H9 (cell line): ENCODE measurements around the gene GJA10. TPM values are rescaled to one million over a fixed set of nuclear protein-coding genes. Genes with fewer than 3 reads are reported as not detected.

Experiments
- DNase-seq: peaks from one replicate; pipeline ENCODE4 v3.0.0-alpha.2; 2017
- H2AFZ ChIP-seq: one replicate; pipeline ENCODE4 v1.6.1; 2013; ENCODE audit warnings: mild to moderate bottlenecking, low read length, control low read depth, moderate library complexity
- H2AK5ac ChIP-seq: 2 replicates; pipeline ENCODE4 v1.6.1; 2013; ENCODE audit warnings: low read length, control low read depth, mixed read lengths; ENCODE audit not compliant: insufficient read length
- H2BK120ac ChIP-seq: one replicate; pipeline ENCODE4 v1.6.1; 2013; ENCODE audit warnings: low read depth, mild to moderate bottlenecking, low read length, control low read depth, inconsistent platforms; ENCODE audit not compliant: poor library complexity, severe bottlenecking
- H2BK12ac ChIP-seq: 2 replicates; pipeline ENCODE4 v1.6.1; 2013; ENCODE audit warnings: low read length, control low read depth, mixed read lengths, low read depth; ENCODE audit not compliant: insufficient read length
- H2BK15ac ChIP-seq: 2 replicates; pipeline ENCODE4 v1.6.1; 2013; ENCODE audit warnings: low read depth, low read length, control low read depth
- H2BK20ac ChIP-seq: one replicate; pipeline ENCODE4 v1.6.1; 2013; ENCODE audit warnings: low read depth, mild to moderate bottlenecking, low read length, control low read depth, inconsistent platforms; ENCODE audit not compliant: poor library complexity, severe bottlenecking
- H2BK5ac ChIP-seq: 2 replicates; pipeline ENCODE4 v1.6.1; 2013; ENCODE audit warnings: low read length, control low read depth, mixed read lengths; ENCODE audit not compliant: insufficient read length
- H3K14ac ChIP-seq: 2 replicates; pipeline ENCODE4 v1.6.1; 2013; ENCODE audit warnings: low read length, control low read depth; ENCODE audit not compliant: insufficient read depth
- H3K18ac ChIP-seq: 2 replicates; pipeline ENCODE4 v1.6.1; 2013; ENCODE audit warnings: low read depth, mild to moderate bottlenecking, mixed read lengths, low read length, control low read depth; ENCODE audit not compliant: insufficient read length
- H3K23ac ChIP-seq: 2 replicates; pipeline ENCODE4 v1.6.1; 2013; ENCODE audit warnings: low read length, control low read depth, mixed read lengths, low read depth; ENCODE audit not compliant: insufficient read length
- H3K23me2 ChIP-seq: 2 replicates; pipeline ENCODE4 v1.6.1; 2013; ENCODE audit warnings: low read depth, mild to moderate bottlenecking, mixed read lengths, low read length, control low read depth; ENCODE audit not compliant: insufficient read length, poor library complexity, severe bottlenecking
- H3K27ac ChIP-seq: 2 replicates; pipeline ENCODE4 v1.5.1; 2013; ENCODE audit warnings: low read length, control low read depth, mixed read lengths, low read depth; ENCODE audit not compliant: insufficient read length
- H3K27me3 ChIP-seq: 2 replicates; pipeline ENCODE4 v1.6.1; 2013; ENCODE audit warnings: low read length, control low read depth, inconsistent platforms; ENCODE audit not compliant: insufficient read depth
- H3K4ac ChIP-seq: 2 replicates; pipeline ENCODE4 v1.6.1; 2013; ENCODE audit warnings: low read depth, mild to moderate bottlenecking, control low read depth, inconsistent platforms, low read length, moderate library complexity
- H3K4me1 ChIP-seq: 2 replicates; pipeline ENCODE4 v1.6.1; 2013; ENCODE audit warnings: low read length, control low read depth, inconsistent platforms; ENCODE audit not compliant: insufficient read depth
- H3K4me2 ChIP-seq: 2 replicates; pipeline ENCODE4 v1.6.1; 2013; ENCODE audit warnings: low read length, control low read depth, mixed read lengths; ENCODE audit not compliant: insufficient read length, insufficient read depth
- H3K56ac ChIP-seq: 2 replicates; pipeline ENCODE4 v1.6.1; 2013; ENCODE audit warnings: low read depth, mild to moderate bottlenecking, mixed read lengths, low read length, control low read depth; ENCODE audit not compliant: insufficient read length
- H3K79me1 ChIP-seq: 2 replicates; pipeline ENCODE4 v1.6.1; 2013; ENCODE audit warnings: low read depth, mild to moderate bottlenecking, moderate library complexity, low read length, control low read depth, inconsistent platforms; ENCODE audit not compliant: insufficient read depth, poor library complexity, severe bottlenecking
- H3K79me2 ChIP-seq: 2 replicates; pipeline ENCODE4 v1.6.1; 2013; ENCODE audit warnings: low read length, control low read depth, inconsistent platforms; ENCODE audit not compliant: insufficient read depth
- H3K9ac ChIP-seq: 2 replicates; pipeline ENCODE4 v1.6.1; 2013; ENCODE audit warnings: low read length, control low read depth, mixed read lengths; ENCODE audit not compliant: insufficient read length; ENCODE audit errors: extremely low read depth
- H3K9me3 ChIP-seq: one replicate; pipeline ENCODE4 v1.6.1; 2013; ENCODE audit warnings: low read depth, low read length, inconsistent platforms; ENCODE audit not compliant: control insufficient read depth
- H3T11ph ChIP-seq: one replicate; pipeline ENCODE4 v1.6.1; 2013; ENCODE audit warnings: mild to moderate bottlenecking, low read length, control low read depth, inconsistent platforms
- H4K20me1 ChIP-seq: one replicate; pipeline ENCODE4 v1.6.1; 2013; ENCODE audit not compliant: control insufficient read depth, insufficient read length, insufficient read depth
- H4K5ac ChIP-seq: 2 replicates; pipeline ENCODE4 v1.6.1; 2013; ENCODE audit warnings: low read depth, mild to moderate bottlenecking, mixed read lengths, low read length, control low read depth; ENCODE audit not compliant: insufficient read length
- H4K8ac ChIP-seq: replicated peaks from 2 replicates; pipeline ENCODE4 v1.6.1; 2013; ENCODE audit warnings: low read length, control low read depth, mixed read lengths, low read depth; ENCODE audit not compliant: insufficient read length
- H4K91ac ChIP-seq: 2 replicates; pipeline ENCODE4 v1.6.1; 2013; ENCODE audit warnings: low read depth, mild to moderate bottlenecking, moderate library complexity, mixed read lengths, low read length, control low read depth; ENCODE audit not compliant: insufficient read length
- H3K27ac Mint-ChIP-seq, 3 experiments: 2 replicates in 2 of 3; 3 replicates in 1 of 3; pipeline ENCODE4 v1.8.0; 2020 to 2021; ENCODE audit warnings: mixed read lengths in 3 of 3, mild to moderate bottlenecking in 1 of 3, moderate library complexity in 1 of 3
- H3K27me3 Mint-ChIP-seq: 2 replicates; pipeline ENCODE4 v1.8.0; 2021; ENCODE audit warnings: low read depth, mild to moderate bottlenecking, moderate library complexity, mixed read lengths
- H3K36me3 Mint-ChIP-seq, 3 experiments: 2 replicates in 2 of 3; 3 replicates in 1 of 3; pipeline ENCODE4 v1.8.0; 2020 to 2021; ENCODE audit warnings: low read depth in 3 of 3, mixed read lengths in 3 of 3; ENCODE audit not compliant: insufficient read depth in 1 of 3
- H3K4me1 Mint-ChIP-seq, 2 experiments: 2 replicates each; pipeline ENCODE4 v1.8.0; 2020; ENCODE audit warnings: mixed read lengths in 2 of 2
- H3K4me3 Mint-ChIP-seq, 2 experiments: 2 replicates in 1 of 2; 3 replicates in 1 of 2; pipeline ENCODE4 v1.8.0; 2020 to 2021; ENCODE audit warnings: mild to moderate bottlenecking in 2 of 2, mixed read lengths in 2 of 2, moderate library complexity in 1 of 2
- H3K9me3 Mint-ChIP-seq, 2 experiments: 2 replicates in 1 of 2; 3 replicates in 1 of 2; pipeline ENCODE4 v1.8.0; 2020; ENCODE audit warnings: mild to moderate bottlenecking in 2 of 2, mixed read lengths in 2 of 2, moderate library complexity in 1 of 2
- total RNA-seq: library from RNA; stranded (reverse); gene quantifications from 2 replicates; pipeline ENCODE4 v1.2.1, GENCODE V29; 2021
- TF ChIP-seq, protein P1 (sequence below): fragments of 200-600 bp; sonication (generic); conservative IDR thresholded peaks from 3 replicates; pipeline ENCODE4 v1.8.0; 2021; ENCODE audit warnings: antibody characterized with exemption, mild to moderate bottlenecking

GJA10 gene
- total RNA-seq, 1 experiment from 2014 or later, result not detected

DNA sequence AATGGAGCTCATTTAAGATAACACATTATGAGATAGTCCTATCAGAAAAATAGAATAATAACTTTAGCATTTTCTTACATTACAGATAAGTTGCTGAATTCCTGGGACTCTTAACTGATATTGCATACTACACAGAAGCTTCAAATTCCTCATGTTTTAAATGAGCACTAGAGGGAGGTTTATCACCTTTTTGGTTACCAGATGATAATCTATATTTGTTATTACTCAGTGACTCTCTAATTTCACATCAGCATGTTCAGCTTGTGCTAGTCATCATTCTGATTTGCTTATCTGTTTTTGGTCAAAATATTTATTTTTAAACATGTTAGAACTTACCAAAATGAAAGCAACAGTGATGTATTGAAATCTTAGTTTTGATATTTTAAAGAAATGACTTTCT is 20.5 kb upstream of the GJA10 start:
- Histone ChIP-seq H3K9me3 (no peaks in the 10 kb centered on the region), H3K14ac (no peak overlapping the region), H4K5ac (no peak overlapping the region), H3K4me1 (no peaks in the 10 kb centered on the region), H2AFZ (no peak overlapping the region), H3K23ac (no peak overlapping the region), H3K4me2 (no peak overlapping the region), H3K79me1 (no peaks in the 10 kb centered on the region), H3K4ac (no peak overlapping the region), H2BK5ac (no peak overlapping the region), H2BK120ac (no peak overlapping the region), H3K23me2 (no peaks in the 10 kb centered on the region), H2AK5ac (no peak overlapping the region), H3K79me2 (no peaks in the 10 kb centered on the region), H2BK20ac (no peak overlapping the region), H4K8ac (no peak overlapping the region), H3K27me3 (no peaks in the 10 kb centered on the region), H2BK12ac (no peak overlapping the region), H3K9ac (no peak overlapping the region), H3K27ac (no peak overlapping the region), H3K56ac (no peak overlapping the region), H2BK15ac (no peak overlapping the region), H4K20me1 (no peaks in the 10 kb centered on the region), H4K91ac (no peak overlapping the region), H3K18ac (no peak overlapping the region), H3T11ph (no peak overlapping the region)
- Mint-ChIP-seq H3K36me3 (peaks cover 12 to 51% (median 29%) of the 10 kb centered on the region in 3 experiments; a peak in 6 of 7 replicates), H3K27ac (no peak overlapping the region), H3K4me1 (no peaks in the 10 kb centered on the region), H3K9me3 (no peaks in the 10 kb centered on the region), H3K4me3 (no peak overlapping the region), H3K27me3 (no peaks in the 10 kb centered on the region)
- DNase-seq, result no peak
- TF ChIP-seq, protein P1, sequence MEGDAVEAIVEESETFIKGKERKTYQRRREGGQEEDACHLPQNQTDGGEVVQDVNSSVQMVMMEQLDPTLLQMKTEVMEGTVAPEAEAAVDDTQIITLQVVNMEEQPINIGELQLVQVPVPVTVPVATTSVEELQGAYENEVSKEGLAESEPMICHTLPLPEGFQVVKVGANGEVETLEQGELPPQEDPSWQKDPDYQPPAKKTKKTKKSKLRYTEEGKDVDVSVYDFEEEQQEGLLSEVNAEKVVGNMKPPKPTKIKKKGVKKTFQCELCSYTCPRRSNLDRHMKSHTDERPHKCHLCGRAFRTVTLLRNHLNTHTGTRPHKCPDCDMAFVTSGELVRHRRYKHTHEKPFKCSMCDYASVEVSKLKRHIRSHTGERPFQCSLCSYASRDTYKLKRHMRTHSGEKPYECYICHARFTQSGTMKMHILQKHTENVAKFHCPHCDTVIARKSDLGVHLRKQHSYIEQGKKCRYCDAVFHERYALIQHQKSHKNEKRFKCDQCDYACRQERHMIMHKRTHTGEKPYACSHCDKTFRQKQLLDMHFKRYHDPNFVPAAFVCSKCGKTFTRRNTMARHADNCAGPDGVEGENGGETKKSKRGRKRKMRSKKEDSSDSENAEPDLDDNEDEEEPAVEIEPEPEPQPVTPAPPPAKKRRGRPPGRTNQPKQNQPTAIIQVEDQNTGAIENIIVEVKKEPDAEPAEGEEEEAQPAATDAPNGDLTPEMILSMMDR, result no peak
